AG04449 (cell line): ENCODE results near the gene RETREG1.
A peak's percentile ranks its signal among the peaks of the same experiment; 100 is the strongest.

Experiments
- CTCF ChIA-PET: fragments of 350-600 bp; formaldehyde crosslinking; extraction: SDS; loops from one replicate; lab custom pipeline; 2021; ENCODE audit warnings: antibody characterized with exemption; lab: Yijun Ruan, JAX
- POLR2A ChIA-PET: fragments of 400-600, 350-600 bp; formaldehyde crosslinking; extraction: SDS; loops from one replicate; lab custom pipeline; 2020; ENCODE audit warnings: antibody characterized with exemption, inconsistent platforms; lab: Yijun Ruan, JAX
- DNase-seq: peaks from one replicate; pipeline ENCODE4 v3.0.0-alpha.2; 2010; ENCODE audit warnings: low read depth, low spot score
- H3K4me3 ChIP-seq: 2 replicates; pipeline ENCODE4 v1.5.1; 2011; ENCODE audit warnings: low read depth, mild to moderate bottlenecking, control low read depth, low read length
- CTCF ChIP-seq: IDR thresholded peaks from one replicate; pipeline ENCODE4 v1.5.1; 2011; ENCODE audit warnings: mild to moderate bottlenecking, moderate library complexity, low read length, control low read depth, inconsistent platforms; ENCODE audit not compliant: insufficient read depth; ENCODE audit errors: missing control alignments

RETREG1 gene

DNA sequence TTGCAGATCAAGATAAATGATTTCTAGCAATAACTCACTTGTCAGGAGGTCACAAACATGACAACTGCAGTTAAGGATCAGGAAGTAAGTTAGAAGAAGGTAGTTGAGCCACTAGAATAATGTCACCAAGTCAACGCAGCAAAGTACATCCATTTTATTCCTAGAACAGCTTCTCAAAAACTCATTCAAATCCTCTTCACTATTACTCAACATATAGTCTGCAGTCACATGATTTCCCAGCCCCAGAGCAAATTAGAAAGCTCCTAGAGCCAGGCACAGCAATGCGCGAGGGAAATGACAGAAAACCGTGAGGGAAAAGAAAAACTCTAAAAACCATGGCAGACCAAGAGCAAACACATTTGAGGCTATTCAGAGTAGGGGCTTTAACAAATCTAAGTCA is 101.3 kb downstream of the RETREG1 start:
- TF ChIP-seq CTCF = no peak
- H3K4me3 ChIP-seq = no peak overlapping the region
- CTCF ChIA-PET = interaction anchor here (1.0 kb wide), 2 partner anchors 26 to 33 kb away, joined by 3 read pairs; no protein-coding TSS in a partner anchor
- POLR2A ChIA-PET = no interaction called here
- no peak for DNase-seq

DNA sequence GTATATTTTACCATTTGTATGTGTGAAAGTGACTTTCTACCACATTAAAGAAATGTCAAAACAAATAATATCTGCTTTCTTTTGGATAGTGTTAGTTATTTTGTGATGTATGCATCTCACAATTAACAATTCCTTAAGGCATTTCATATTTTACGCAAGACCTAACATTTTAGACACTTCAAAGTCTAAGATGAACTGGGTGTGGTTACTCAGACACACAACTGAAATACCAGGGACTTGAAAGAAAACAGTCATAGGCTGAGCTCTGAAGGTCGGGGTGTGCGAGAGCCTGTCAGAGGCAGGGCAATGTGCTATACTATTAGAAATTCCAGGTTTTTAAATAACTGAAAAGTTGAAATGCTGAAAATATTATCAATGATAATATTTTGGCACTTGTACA is 106.7 kb downstream of the RETREG1 start:
- H3K4me3 ChIP-seq = no peak overlapping the region
- no peak for TF ChIP-seq CTCF
- no peak for DNase-seq
- ChIA-PET POLR2A (no interaction called here), CTCF (interaction anchor here (0.9 to 3.1 kb wide), 2 partner anchors 18 to 42 kb away, joined by 3 to 13 read pairs; no protein-coding TSS in a partner anchor)

- H3K4me3 ChIP-seq = no peak overlapping the region
- ChIA-PET POLR2A (no interaction called here), CTCF (interaction anchor here (3.1 kb wide), 1 partner anchor 43 kb away, joined by 13 read pairs; no protein-coding TSS in a partner anchor)
- DNase-seq = no peak
- no peak for TF ChIP-seq CTCF
These were observed 107.9 kb downstream of the RETREG1 start for GRCh38 chr5:16508730-16509531.

GRCh38 chr5:16507716-16508115 is 109.1 kb downstream of the RETREG1 start:
- DNase-seq = peak; percentile 5
- H3K4me3 ChIP-seq = no peak overlapping the region
- ChIA-PET CTCF (interaction anchor here (1.0 to 2.7 kb wide), 4 partner anchors 20 to 45 kb away, joined by 3 to 17 read pairs (median 6); no protein-coding TSS in a partner anchor), POLR2A (no interaction called here)
- TF ChIP-seq CTCF = no peak

DNA sequence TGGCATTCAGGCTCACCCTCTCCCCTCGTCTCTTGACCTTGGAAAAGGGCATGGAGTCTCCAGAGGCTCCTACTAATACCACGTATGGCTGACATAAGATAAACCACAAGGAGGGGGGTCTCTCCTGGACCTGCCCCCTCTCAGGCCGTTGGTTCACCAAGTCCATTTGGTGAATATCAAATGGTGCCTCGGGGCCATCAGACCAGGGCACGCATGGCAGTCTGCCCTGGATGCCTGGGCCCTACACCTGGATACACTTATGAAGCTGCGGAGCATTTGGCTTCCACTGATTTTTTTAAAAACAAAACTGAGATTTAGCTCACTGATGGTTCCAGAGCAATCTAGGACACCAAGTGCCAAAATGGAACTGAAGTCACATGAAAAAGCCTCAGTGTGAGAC is 110.9 kb downstream of the RETREG1 start:
- DNase-seq = no peak
- H3K4me3 ChIP-seq = no peak overlapping the region
- POLR2A ChIA-PET = no interaction called here
- CTCF ChIA-PET = interaction anchor here (1.8 to 2.7 kb wide), 3 partner anchors 16 to 46 kb away, joined by 6 to 17 read pairs (median 7); no protein-coding TSS in a partner anchor
- TF ChIP-seq CTCF = no peak

GRCh38 chr5:16505140-16505891 is 111.5 kb downstream of the RETREG1 start:
- H3K4me3 ChIP-seq = no peak overlapping the region
- no peak for TF ChIP-seq CTCF
- DNase-seq = no peak
- CTCF ChIA-PET = interaction anchor here (2.0 to 2.7 kb wide), 2 partner anchors 15 to 47 kb away, joined by 6 to 17 read pairs; no protein-coding TSS in a partner anchor
- POLR2A ChIA-PET = no interaction called here
